GM18505 (cell line): ENCODE data around the gene DDC.

Source experiments
- ATAC-seq: cut with Tn5 transposase; IDR thresholded peaks from one replicate; pipeline ENCODE4 v1.9.1; 2021; ENCODE audit not compliant: unreplicated experiment
- POLR2A ChIP-seq: IDR thresholded peaks from 4 replicates; pipeline ENCODE4 v1.6.1; 2011; ENCODE audit warnings: borderline replicate concordance; ENCODE audit not compliant: insufficient read depth, insufficient read length; ENCODE audit errors: extremely low read depth

Gene DDC

GRCh38 chr7:50480797-50481196 is 84.4 kb downstream of the DDC start:
- no peak for ATAC-seq
- no peak for TF ChIP-seq POLR2A

GRCh38 chr7:50479743-50480517 is 85.3 kb downstream of the DDC start:
- TF ChIP-seq POLR2A: no peak
- no peak for ATAC-seq

GRCh38 chr7:50477640-50478039 is 87.6 kb downstream of the DDC start:
- TF ChIP-seq POLR2A: no peak
- no peak for ATAC-seq

GRCh38 chr7:50476953-50477625 is 88.1 kb downstream of the DDC start:
- ATAC-seq: no peak
- TF ChIP-seq POLR2A: no peak

- TF ChIP-seq POLR2A: no peak
- no peak for ATAC-seq
These were observed 89.9 kb downstream of the DDC start for GRCh38 chr7:50475340-50475739.

GRCh38 chr7:50474382-50475160 is 90.6 kb downstream of the DDC start:
- TF ChIP-seq POLR2A: no peak
- ATAC-seq: no peak

GRCh38 chr7:50473531-50473930 is 91.7 kb downstream of the DDC start:
- ATAC-seq: no peak
- no peak for TF ChIP-seq POLR2A

- TF ChIP-seq POLR2A: no peak
These were observed 92.8 kb downstream of the DDC start for GRCh38 chr7:50472427-50472826.

GRCh38 chr7:50471970-50472369 is 93.2 kb downstream of the DDC start:
- ATAC-seq: no peak
- no peak for TF ChIP-seq POLR2A

More at GRCh38 chr7:50472427-50472826, 92.8 kb downstream of the DDC start:
- ATAC-seq: no peak

- TF ChIP-seq POLR2A: no peak
- ATAC-seq: no peak
These were observed 94.7 kb downstream of the DDC start for GRCh38 chr7:50470250-50471163.

GRCh38 chr7:50469181-50469580 is 96.0 kb downstream of the DDC start:
- no peak for TF ChIP-seq POLR2A
- ATAC-seq: no peak

GRCh38 chr7:50467817-50468610 is 97.2 kb downstream of the DDC start:
- no peak for TF ChIP-seq POLR2A
- ATAC-seq: peak; percentile 91
